ENCODE measurements around the gene C6orf47. TPM values are rescaled to one million over a fixed set of nuclear protein-coding genes. Genes with fewer than 3 reads are reported as not detected.

The C6orf47 gene
- total RNA-seq, 2 experiments from 2014 or later: 30.7 to 32.2 TPM

GRCh38 chr6:31662124-31662723 lies 1.6 kb upstream of the C6orf47 start:
- POLR2A ChIA-PET: interaction anchor here (0.6 to 7.0 kb wide), 5 partner anchors 9 to 179 kb away, joined by 3 to 138 read pairs (median 4); partner anchors contain the start of genes APOM, BAG6 and LSM2
- Mint-ChIP-seq H3K27ac (peak overlapping the region; percentile 45), H3K4me1 (peaks cover 54% of the 10 kb centered on the region), H3K36me3 (peaks cover 51% of the 10 kb centered on the region), H3K4me3 (peak overlapping the region; percentile 68), H3K9me3 (no peaks in the 10 kb centered on the region), H3K27me3 (no peaks in the 10 kb centered on the region)
- DNase-seq (no peak), ATAC-seq (ENCODE audit: low read depth) (no peak)

GRCh38 chr6:31661262-31662123 lies 915 bp upstream of the C6orf47 start:
- no peaks in the 10 kb centered on the region for H3K27me3 Mint-ChIP-seq

GRCh38 chr6:31659649-31660380 lies 763 bp downstream of the C6orf47 start:
- POLR2A ChIA-PET: interaction anchor here (1.0 to 7.0 kb wide), 11 partner anchors 7 to 242 kb away, joined by 3 to 138 read pairs (median 4); partner anchors contain the start of genes ABHD16A, APOM, BAG6 and CLIC1
- Mint-ChIP-seq H3K4me3 (peak overlapping the region; percentile 92), H3K27ac (peak overlapping the region; percentile 89), H3K27me3 (no peaks in the 10 kb centered on the region), H3K36me3 (peaks cover 46% of the 10 kb centered on the region), H3K9me3 (no peaks in the 10 kb centered on the region), H3K4me1 (peaks cover 61% of the 10 kb centered on the region)
- peak; percentile 53 for ATAC-seq (ENCODE audit: low read depth)
- no peak for DNase-seq

More at GRCh38 chr6:31661262-31662123, 915 bp upstream of the C6orf47 start:
- ATAC-seq (ENCODE audit: low read depth): no peak
- H3K4me1 Mint-ChIP-seq: peaks cover 52% of the 10 kb centered on the region
- POLR2A ChIA-PET: interaction anchor here (0.6 to 7.0 kb wide), 13 partner anchors 8 to 241 kb away, joined by 3 to 138 read pairs (median 4); partner anchors contain the start of genes ABHD16A, APOM, BAG6 and CLIC1
- peak overlapping the region; percentile 92 for H3K4me3 Mint-ChIP-seq
- peak overlapping the region; percentile 79 for H3K27ac Mint-ChIP-seq
- peaks cover 48% of the 10 kb centered on the region for H3K36me3 Mint-ChIP-seq
- no peak for DNase-seq
- no peaks in the 10 kb centered on the region for H3K9me3 Mint-ChIP-seq

GRCh38 chr6:31658983-31659648 lies 1.5 kb downstream of the C6orf47 start:
- POLR2A ChIA-PET: interaction anchor here (0.6 to 2.7 kb wide), 8 partner anchors 13 to 1917 kb away, joined by 3 to 21 read pairs (median 4); partner anchors contain the start of gene DDX39B
- DNase-seq: no peak

GRCh38 chr6:31658158-31658688 lies 2.4 kb downstream of the C6orf47 start:
- peak overlapping the region; percentile 92 for H3K4me3 Mint-ChIP-seq
- DNase-seq: no peak
- peaks cover 34% of the 10 kb centered on the region for H3K36me3 Mint-ChIP-seq
- no peaks in the 10 kb centered on the region for H3K27me3 Mint-ChIP-seq
- H3K9me3 Mint-ChIP-seq: no peaks in the 10 kb centered on the region
- H3K4me1 Mint-ChIP-seq: peaks cover 51% of the 10 kb centered on the region
- ATAC-seq (ENCODE audit: low read depth): no peak
- POLR2A ChIA-PET: interaction anchor here (0.5 to 2.0 kb wide), 4 partner anchors 36 to 129 kb away, joined by 3 to 9 read pairs (median 4); partner anchors contain the start of gene DDX39B
- H3K27ac Mint-ChIP-seq: peak overlapping the region; percentile 89

More at GRCh38 chr6:31658983-31659648, 1.5 kb downstream of the C6orf47 start:
- peaks cover 41% of the 10 kb centered on the region for H3K36me3 Mint-ChIP-seq
- H3K4me3 Mint-ChIP-seq: peak overlapping the region; percentile 92
- peaks cover 58% of the 10 kb centered on the region for H3K4me1 Mint-ChIP-seq
- no peaks in the 10 kb centered on the region for H3K9me3 Mint-ChIP-seq
- peak overlapping the region; percentile 89 for H3K27ac Mint-ChIP-seq
- no peak for ATAC-seq (ENCODE audit: low read depth)
- H3K27me3 Mint-ChIP-seq: no peaks in the 10 kb centered on the region

- DNase-seq (no peak), ATAC-seq (ENCODE audit: low read depth) (no peak)
- Mint-ChIP-seq H3K9me3 (no peaks in the 10 kb centered on the region), H3K27ac (peak overlapping the region; percentile 89), H3K4me1 (peaks cover 50% of the 10 kb centered on the region), H3K36me3 (peaks cover 29% of the 10 kb centered on the region), H3K4me3 (peak overlapping the region; percentile 92), H3K27me3 (no peaks in the 10 kb centered on the region)
- POLR2A ChIA-PET: interaction anchor here (0.5 to 1.1 kb wide), 2 partner anchors 46 to 80 kb away, joined by 3 read pairs; no protein-coding TSS in a partner anchor
Measured at GRCh38 chr6:31657406-31658157, 3.0 kb downstream of the C6orf47 start.

GRCh38 chr6:31655349-31656237 lies 5.0 kb downstream of the C6orf47 start, which contains the start of gene APOM:
Gene APOM (plus strand): TSS chr6:31655894. CDS start chr6:31655967, 73 bp downstream.
- Mint-ChIP-seq H3K36me3 (peaks cover 25% of the 10 kb centered on the region), H3K27me3 (no peaks in the 10 kb centered on the region), H3K9me3 (no peaks in the 10 kb centered on the region), H3K27ac (peak within 1 kb of the TSS; percentile 57), H3K4me3 (no peak within 1 kb of the TSS), H3K4me1 (peaks cover 49% of the 10 kb centered on the region)
- POLR2A ChIA-PET: interaction anchor here (0.6 to 8.0 kb wide), 2 partner anchors 8 to 81 kb away, joined by 3 to 138 read pairs; partner anchors contain the start of genes C6orf47, CLIC1, CSNK2B and GPANK1
- no peak for DNase-seq
- ATAC-seq (ENCODE audit: low read depth): no peak

- H3K9me3 Mint-ChIP-seq: no peaks in the 10 kb centered on the region
- H3K27me3 Mint-ChIP-seq: no peaks in the 10 kb centered on the region
- no peak overlapping the region for H3K27ac Mint-ChIP-seq
- peaks cover 27% of the 10 kb centered on the region for H3K36me3 Mint-ChIP-seq
- ATAC-seq (ENCODE audit: low read depth): no peak
- no peak for DNase-seq
- H3K4me3 Mint-ChIP-seq: no peak overlapping the region
- POLR2A ChIA-PET: interaction anchor here (0.7 to 8.0 kb wide), 2 partner anchors 9 to 90 kb away, joined by 4 to 138 read pairs; partner anchors contain the start of genes C6orf47, CSNK2B and GPANK1
- H3K4me1 Mint-ChIP-seq: peaks cover 53% of the 10 kb centered on the region
Measured at GRCh38 chr6:31654574-31655348, 5.8 kb downstream of the C6orf47 start.

GRCh38 chr6:31652925-31653724 lies 7.5 kb downstream of the C6orf47 start:
- DNase-seq: no peak
- Mint-ChIP-seq H3K36me3 (peaks cover 29% of the 10 kb centered on the region), H3K4me1 (peaks cover 46% of the 10 kb centered on the region), H3K9me3 (no peaks in the 10 kb centered on the region), H3K4me3 (peak overlapping the region; percentile 94), H3K27ac (peak overlapping the region; percentile 99), H3K27me3 (no peaks in the 10 kb centered on the region)
- ATAC-seq (ENCODE audit: low read depth): peak; percentile 66
- POLR2A ChIA-PET: interaction anchor here (0.7 to 8.0 kb wide), 27 partner anchors 10 to 306 kb away, joined by 3 to 138 read pairs (median 5); partner anchors contain the start of genes ABHD16A, C6orf47, CSNK2B and DDX39B

Measured in activated naive CD8-positive, alpha-beta T cell treated with anti-CD3 and anti-CD28 coated beads, Interleukin-2, amount 10 ng/mL, durations not matched to agents 7 days and 5 days (primary cell).